NCI-H1105 treated with DMSO at 0.1 percent for 48 hours (cell line): ENCODE data around the gene MMP2.

Experiments used
- DNase-seq: peaks from one replicate; lab custom pipeline; 2025; lab: John Stamatoyannopoulos, UW

The MMP2 gene

GRCh38 chr16:55478827-55479429 lies at the start of gene MMP2:
Gene MMP2 (plus strand): TSS chr16:55479198. CDS start chr16:55479480, 282 bp downstream.
- peak; percentile 56 for DNase-seq

GRCh38 chr16:55433030-55433429 lies 46.0 kb upstream of the MMP2 start:
- no peak for DNase-seq

- no peak for DNase-seq
Observed at GRCh38 chr16:55433535-55433934, 45.5 kb upstream of the MMP2 start.

- no peak for DNase-seq
Observed at GRCh38 chr16:55434000-55434399, 45.0 kb upstream of the MMP2 start.

DNA sequence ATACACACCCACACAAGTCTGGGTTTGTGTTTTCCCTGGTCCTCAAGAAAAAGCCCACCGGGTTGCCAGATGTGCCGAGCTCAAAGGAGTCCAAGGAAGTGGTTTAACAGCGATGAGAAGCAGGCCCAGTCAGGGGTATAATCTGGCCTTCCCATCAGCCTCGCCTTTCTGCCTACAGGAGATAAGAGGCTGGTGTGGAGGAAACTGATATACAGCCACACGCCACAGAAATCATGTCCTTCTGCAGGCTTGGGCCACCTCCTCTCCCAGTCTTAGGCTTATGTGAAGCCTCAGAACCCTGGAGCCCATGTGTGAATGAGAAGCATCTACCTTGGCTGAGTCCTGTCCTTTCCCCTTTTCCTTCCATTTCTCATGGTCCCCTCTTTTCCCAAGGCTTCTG lies 43.6 kb upstream of the MMP2 start:
- no peak for DNase-seq

- no peak for DNase-seq
Observed at GRCh38 chr16:55436587-55436986, 42.4 kb upstream of the MMP2 start.

DNA sequence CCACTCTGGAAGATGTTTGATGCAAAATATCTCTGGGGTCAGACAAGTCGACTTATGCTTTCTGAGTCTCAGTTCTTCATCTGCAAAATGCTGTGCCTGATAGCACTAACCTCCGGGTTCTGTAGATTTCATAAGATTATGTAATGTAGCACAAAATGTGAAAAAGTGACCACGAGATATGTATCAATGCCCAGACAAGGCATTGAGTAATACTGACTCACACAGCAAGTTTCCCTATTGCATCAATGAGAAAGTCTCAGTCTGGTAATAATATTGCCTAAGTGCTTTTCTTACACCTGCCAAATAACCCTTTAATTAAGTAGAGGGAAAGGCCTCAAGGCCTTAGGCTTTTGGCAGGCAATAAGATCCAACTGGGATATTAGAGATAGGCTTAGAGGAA lies 41.4 kb upstream of the MMP2 start:
- no peak for DNase-seq

- DNase-seq = no peak
Observed at GRCh38 chr16:55438281-55438680, 40.7 kb upstream of the MMP2 start.

DNA sequence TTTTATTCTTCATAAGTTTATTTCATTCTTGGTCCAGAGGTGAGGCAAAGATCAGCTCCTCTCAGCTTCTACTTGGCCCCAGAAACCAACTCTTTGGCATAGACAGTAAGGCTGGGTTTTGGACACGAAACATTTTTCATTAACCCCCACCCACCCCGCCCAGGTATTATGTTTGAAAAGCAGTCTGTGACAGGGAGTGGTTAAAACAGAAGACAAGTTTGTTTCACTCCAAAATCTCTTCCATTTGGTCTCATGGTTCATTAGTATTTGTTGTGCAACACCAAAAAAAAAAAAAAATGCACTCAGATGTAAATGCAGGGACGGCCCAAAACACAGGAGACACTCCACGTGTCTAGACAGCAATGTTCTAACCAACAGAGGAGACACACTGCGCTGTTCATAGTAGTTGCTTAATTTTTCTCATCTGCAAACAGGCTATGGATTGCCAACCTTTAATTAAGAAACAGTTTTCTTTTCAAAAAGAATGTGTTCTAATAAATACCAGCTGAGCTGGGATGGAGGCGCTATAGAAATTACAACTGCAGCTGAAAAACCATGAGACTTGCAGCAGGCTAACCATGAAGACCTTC lies 39.8 kb upstream of the MMP2 start:
- DNase-seq = no peak

DNA sequence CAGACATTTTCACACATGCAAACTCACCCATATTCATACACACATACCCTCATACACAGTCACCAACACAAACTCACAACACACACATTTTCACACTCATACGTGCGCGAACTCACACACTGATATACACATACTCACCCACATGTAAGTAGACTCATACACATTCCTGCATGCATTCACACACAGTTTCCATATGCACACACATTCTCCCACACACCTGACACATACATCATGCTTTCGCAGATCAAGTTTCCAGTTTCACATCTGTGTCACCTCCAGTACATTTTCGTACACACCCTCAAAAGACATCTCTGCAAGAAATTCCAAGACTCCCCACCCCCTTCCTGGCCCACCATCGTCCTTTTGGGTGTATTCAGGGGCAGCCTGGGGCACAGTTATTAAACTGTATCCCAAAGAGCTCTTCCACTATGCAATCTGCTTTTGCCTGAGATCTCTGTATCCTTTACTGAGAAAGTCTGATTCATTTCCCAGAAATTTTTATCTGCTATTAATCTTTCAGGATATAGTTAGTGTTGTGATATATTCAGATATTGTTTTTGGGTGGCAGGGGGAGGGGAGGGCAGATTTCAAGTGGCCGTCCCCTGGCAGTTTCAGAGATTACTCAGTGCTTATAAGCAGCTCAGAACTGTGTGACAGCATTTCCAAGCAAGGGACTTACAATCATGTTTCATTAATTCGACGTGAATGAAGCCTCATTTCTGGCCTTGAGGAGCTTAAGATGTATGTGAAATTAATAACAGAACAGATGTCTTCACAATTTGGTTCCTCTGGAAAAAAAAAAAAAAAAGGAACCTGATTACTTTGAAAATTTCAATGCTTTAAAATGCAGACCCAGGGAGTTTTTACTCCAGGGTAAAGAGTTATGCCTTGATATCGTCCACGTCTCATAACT lies 35.3 kb upstream of the MMP2 start:
- no peak for DNase-seq

DNA sequence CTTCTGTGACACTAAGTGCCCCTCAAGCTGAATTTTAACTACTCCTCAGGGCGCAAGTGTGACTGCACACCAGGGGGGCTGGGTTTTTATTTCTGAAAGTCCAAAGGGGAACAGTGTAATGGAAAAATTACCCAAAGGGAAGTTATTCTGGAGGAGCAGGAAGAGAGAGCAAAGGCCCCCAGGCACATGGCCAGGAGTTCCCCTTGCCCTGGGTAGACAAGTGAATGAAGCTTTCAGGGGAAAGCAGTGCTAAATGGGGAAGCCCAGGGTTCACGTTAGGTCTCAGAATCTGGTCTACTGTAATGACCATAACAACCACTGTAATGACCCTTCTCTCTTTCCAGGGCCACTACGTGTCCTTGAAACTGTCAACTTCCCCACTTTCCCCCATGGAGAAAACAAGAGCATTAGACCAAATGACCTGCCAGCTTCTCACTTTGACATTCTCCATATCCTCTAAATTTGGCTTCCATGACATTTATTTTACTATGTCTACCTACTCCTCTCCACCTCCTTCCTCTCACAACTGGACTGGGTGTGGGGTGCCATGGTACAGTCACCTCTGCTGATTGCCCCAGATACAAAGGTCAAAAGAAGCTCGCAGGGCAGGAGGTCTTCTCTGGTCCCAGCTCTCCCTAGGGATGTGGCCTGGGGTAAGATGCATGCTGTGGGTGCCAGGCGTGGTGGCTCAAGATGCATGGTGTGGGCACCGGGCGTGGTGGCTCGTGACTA lies 34.1 kb upstream of the MMP2 start:
- no peak for DNase-seq

- no peak for DNase-seq
Observed at GRCh38 chr16:55447231-55447630, 31.8 kb upstream of the MMP2 start.

DNA sequence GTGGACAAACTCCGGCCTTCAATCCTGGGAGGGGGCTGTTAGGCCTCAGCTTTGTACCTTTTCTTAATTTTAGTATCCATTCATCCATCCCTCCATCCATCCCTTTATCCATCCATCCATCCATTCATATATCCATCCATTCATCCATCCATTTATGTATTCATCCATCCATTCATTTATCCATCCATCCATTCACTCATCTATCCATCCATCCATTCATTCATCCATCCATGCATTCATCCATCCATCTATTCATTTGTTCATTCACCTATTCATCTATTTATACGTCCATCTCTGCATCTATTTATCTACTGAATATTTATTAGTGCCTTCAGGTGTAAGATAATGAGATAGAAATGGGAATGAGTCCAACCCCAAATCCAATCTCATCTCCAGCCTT lies 26.0 kb upstream of the MMP2 start:
- no peak for DNase-seq

DNA sequence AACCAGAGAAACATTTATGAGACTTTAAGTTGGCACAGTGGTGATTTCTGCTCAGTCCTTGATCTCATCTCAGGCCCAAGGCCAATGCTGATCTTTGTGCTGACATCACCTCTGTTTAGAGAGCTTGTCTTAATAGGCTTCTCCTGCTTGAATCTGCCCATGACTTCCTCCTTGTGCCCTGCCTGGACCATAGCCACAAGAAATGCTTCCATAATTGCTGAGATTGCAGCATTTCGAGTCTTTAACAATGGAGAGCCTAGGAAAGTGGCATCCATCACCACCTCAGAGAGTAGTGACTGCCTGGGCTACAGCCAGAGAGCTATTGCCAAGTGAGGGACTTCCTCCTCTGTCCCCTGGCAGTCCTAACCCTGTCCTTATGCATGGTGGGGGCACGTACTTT lies 25.1 kb upstream of the MMP2 start:
- no peak for DNase-seq

DNA sequence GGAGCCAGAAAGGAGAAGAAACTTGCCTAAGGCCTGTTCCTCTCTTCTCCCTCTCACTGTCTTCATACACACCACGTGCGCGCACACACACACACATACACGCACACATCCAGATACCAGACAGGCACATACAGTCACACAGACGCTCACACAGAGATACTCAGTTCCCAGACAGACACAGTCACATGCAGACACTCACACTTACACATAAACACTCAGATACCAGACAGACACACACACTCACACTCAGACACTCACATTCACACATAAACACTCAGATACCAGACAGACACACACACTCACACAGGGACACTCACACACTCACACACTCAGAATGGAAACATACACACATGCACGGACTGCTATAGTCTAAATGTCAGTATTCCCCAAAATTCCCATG lies 24.1 kb upstream of the MMP2 start:
- no peak for DNase-seq

GRCh38 chr16:55462241-55462640 lies 16.8 kb upstream of the MMP2 start:
- DNase-seq = no peak

DNA sequence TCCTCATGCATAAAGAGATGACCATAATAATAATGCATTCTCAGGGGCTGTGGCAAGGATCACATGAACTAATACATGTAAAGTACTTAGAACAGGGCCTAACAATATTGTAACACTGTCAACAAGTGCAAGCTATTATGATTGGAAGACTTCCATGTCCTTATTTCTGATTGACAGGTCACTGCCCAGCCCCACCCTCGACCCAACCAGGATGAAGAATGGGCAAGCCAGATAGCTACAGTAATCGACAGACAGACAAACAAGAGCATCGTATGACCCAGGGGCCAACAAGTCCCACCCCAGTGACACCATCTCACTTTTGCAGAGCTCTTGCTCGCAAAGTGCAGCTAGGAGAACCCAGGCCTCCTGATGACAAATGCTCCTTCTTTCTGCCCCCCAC lies 14.6 kb upstream of the MMP2 start:
- peak; percentile 58 for DNase-seq

GRCh38 chr16:55465077-55465896 lies 13.7 kb upstream of the MMP2 start:
- peak; percentile 93 for DNase-seq

- DNase-seq = no peak
Observed at GRCh38 chr16:55466209-55466608, 12.8 kb upstream of the MMP2 start.

GRCh38 chr16:55467898-55468297 lies 11.1 kb upstream of the MMP2 start:
- no peak for DNase-seq

GRCh38 chr16:55468352-55468990 lies 10.5 kb upstream of the MMP2 start:
- DNase-seq = no peak
